ENCODE data around the gene MAGI2.

DNA sequence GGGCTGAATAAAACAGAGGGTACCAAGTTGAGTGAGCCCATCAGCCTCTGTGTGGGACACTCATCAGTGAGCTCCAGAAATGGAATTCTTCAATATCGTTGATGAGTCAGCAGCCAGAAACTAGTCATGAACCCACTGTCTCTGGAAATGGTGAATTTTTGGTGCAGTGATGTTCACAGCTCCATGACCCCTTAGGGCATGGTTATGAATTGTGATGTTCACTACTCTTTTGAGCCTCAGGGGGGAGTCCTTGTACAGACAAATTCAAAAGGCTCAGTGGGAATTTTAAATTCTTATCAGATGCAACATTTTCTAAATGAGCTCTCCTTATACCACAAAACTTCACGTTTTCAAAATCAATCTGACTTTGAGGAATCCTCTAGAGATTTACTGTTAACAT is 1319.2 kb downstream of the MAGI2 start:
- TF ChIP-seq POLR2A (IDR thresholded peaks at IDR 0.05; ENCODE audit: low read length) = no peak
- no peak for TF ChIP-seq GATA1 (IDR thresholded peaks at IDR 0.05; ENCODE audit: low read depth, low read length)
